ENCODE measurements around the gene BARX2. TPM values are rescaled to one million over a fixed set of nuclear protein-coding genes. Genes with fewer than 3 reads are reported as not detected.

Gene BARX2
- total and polyA plus RNA-seq, 7 donors: 1.8 to 6.0 TPM; not detected in 5

DNA sequence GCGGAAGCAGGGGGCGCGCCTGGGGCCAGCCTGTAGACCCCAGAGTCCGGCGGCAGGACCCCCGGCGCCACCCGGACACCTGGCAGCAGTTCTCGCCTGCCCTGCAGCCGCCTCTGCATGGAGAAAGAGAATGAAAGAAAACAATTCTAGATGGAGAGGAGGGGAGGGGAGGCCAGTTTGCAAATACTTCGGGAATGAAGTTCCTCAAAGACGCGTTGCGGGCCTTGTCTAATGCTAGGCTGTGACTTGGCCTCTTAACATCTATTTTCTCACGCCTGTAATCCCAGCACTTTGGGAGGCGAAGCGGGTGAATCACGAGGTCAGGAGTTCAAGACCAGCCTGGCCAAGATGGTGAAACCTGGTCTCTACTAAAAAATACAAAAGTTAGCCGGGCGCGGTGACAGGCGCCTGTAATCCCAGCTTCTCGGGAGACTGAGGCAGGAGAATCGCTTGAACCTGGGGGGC lies 2.1 kb upstream of the BARX2 start:
- Histone ChIP-seq H3K27me3 (ENCODE audit: insufficient read depth in 3 of 3, low read length in 2 of 3) (peaks cover 0 to 98% (median 27%) of the 10 kb centered on the region in 3 donors), H3K36me3 (ENCODE audit: insufficient read depth in 1 of 2, low read depth in 1 of 2) (no peaks in the 10 kb centered on the region), H3K27ac (no peak overlapping the region), H3K4me3 (peak overlapping the region; percentile 47), H3K4me1 (peaks cover 10% of the 10 kb centered on the region), H3K9me3 (no peaks in the 10 kb centered on the region)
- TF ChIP-seq, protein P1, sequence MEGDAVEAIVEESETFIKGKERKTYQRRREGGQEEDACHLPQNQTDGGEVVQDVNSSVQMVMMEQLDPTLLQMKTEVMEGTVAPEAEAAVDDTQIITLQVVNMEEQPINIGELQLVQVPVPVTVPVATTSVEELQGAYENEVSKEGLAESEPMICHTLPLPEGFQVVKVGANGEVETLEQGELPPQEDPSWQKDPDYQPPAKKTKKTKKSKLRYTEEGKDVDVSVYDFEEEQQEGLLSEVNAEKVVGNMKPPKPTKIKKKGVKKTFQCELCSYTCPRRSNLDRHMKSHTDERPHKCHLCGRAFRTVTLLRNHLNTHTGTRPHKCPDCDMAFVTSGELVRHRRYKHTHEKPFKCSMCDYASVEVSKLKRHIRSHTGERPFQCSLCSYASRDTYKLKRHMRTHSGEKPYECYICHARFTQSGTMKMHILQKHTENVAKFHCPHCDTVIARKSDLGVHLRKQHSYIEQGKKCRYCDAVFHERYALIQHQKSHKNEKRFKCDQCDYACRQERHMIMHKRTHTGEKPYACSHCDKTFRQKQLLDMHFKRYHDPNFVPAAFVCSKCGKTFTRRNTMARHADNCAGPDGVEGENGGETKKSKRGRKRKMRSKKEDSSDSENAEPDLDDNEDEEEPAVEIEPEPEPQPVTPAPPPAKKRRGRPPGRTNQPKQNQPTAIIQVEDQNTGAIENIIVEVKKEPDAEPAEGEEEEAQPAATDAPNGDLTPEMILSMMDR (IDR thresholded peaks at IDR 0.05): no peak
- WGBS, 3 donors: 4 to 8% (median 7%) methylated on average over 24 of the region's 24 CpGs
- intact Hi-C loops (cut with DNase I): no loop called here
- no peak for ATAC-seq
- DNase-seq: no peak

DNA sequence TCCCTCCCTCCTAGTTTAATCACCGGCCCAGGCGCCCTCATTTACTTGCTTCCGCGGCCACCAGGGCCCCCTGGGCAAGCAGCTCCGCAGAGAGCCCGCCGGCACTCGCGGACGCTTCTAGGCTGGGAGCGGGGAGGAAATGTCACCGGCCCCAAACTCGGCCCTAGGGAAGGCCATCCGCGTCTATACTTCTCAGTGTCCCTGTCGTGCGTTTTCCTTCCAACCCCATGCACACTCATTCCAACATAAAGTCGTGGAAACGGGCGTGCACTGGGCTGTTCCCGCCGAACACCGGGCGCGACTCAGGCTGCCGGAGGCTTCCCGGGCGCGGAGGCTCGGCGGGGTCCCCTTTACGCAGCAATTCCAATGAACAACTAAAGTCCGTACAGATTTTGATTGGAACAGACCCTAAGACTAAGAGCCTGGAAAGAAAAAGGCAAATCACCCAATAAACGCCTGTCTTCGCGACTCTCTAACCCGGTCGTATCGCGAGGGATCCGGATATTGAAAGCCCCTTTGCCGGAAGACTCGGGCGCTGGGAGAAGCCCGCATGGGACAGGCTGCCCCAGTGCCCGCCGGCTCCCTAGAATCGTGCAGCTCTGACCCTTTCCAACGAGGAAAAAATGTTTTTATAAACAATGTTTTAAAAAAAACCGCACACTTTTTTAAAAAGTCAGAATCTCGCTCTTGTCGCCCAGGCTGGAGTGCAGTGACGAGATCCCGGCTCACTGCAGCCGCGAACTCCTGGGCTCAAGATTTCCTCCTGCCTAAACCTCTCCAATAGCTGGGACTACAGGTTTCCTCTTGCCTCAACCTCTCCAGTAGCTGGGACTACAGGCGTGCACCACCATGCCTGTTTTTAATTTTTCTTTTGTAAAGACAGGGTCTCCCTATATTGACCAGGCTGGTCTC lies 1.3 kb upstream of the BARX2 start:
- intact Hi-C loops (cut with DNase I): no loop called here
- TF ChIP-seq, protein P1 (IDR thresholded peaks at IDR 0.05): no peak
- Histone ChIP-seq H3K4me3 (peak overlapping the region; percentile 47), H3K36me3 (ENCODE audit: insufficient read depth in 1 of 2, low read depth in 1 of 2) (no peaks in the 10 kb centered on the region), H3K9me3 (no peaks in the 10 kb centered on the region), H3K4me1 (peaks cover 10% of the 10 kb centered on the region), H3K27me3 (ENCODE audit: insufficient read depth in 3 of 3, low read length in 2 of 3) (peaks cover 0 to 98% (median 27%) of the 10 kb centered on the region in 3 donors), H3K27ac (no peak overlapping the region)
- ATAC-seq: no peak
- 11 to 16% (median 15%) methylated on average over 57 of the region's 57 CpGs for WGBS, 3 donors
- peak in 1 of 2 donors; percentile 17 for DNase-seq

DNA sequence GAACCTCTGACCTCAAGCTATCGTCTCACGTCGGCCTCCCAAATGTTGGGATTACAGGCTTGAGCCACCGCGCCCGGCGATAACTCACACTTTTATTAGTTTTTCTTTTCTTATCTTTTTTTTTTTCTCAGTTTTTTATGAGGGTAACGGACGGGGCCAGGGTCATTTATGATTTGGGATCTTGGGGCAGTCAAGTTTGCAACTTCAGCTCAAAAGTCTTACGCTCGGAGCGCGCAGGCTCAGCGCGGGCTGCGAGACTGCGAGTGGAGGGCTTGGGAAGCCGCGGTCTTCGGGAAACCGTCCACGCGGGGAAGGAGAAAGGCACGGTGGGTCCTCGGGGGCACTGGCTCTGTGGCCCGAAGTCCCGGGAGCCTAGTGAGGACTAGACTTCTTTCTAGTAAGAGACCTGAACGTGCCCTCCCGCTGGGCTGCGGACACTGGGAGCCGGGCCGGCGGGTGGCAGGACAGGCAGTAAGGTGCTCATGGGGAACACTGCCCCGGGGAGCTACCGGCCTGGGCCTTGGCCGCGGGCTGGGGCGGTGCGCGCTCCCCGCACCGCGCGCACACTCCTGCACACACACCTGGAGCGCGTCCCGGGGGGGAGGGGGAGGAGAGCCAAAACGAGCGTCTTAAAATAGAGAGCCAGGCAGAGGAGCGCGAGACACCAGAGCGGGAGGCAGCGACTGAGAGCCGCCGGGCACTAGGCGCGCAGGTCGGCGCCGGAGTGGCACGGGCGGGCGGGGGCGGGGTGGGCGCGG lies 476 bp upstream of the BARX2 start:
- Histone ChIP-seq H3K4me1 (peaks cover 10% of the 10 kb centered on the region), H3K27ac (no peak overlapping the region), H3K9me3 (no peaks in the 10 kb centered on the region), H3K4me3 (peak overlapping the region; percentile 51), H3K27me3 (ENCODE audit: insufficient read depth in 3 of 3, low read length in 2 of 3) (peaks cover 3 to 100% (median 31%) of the 10 kb centered on the region in 3 donors), H3K36me3 (ENCODE audit: insufficient read depth in 1 of 2, low read depth in 1 of 2) (no peaks in the 10 kb centered on the region)
- 3 to 5% (median 4%) methylated on average over 44 to 66 of the region's 66 CpGs for WGBS, 3 donors
- ATAC-seq: peak in 2 of 4 donors; percentile 36 to 67
- DNase-seq: peak in 1 of 2 donors; percentile 66
- intact Hi-C loops (cut with DNase I): no loop called here
- TF ChIP-seq, protein P1 (IDR thresholded peaks at IDR 0.05): no peak

DNA sequence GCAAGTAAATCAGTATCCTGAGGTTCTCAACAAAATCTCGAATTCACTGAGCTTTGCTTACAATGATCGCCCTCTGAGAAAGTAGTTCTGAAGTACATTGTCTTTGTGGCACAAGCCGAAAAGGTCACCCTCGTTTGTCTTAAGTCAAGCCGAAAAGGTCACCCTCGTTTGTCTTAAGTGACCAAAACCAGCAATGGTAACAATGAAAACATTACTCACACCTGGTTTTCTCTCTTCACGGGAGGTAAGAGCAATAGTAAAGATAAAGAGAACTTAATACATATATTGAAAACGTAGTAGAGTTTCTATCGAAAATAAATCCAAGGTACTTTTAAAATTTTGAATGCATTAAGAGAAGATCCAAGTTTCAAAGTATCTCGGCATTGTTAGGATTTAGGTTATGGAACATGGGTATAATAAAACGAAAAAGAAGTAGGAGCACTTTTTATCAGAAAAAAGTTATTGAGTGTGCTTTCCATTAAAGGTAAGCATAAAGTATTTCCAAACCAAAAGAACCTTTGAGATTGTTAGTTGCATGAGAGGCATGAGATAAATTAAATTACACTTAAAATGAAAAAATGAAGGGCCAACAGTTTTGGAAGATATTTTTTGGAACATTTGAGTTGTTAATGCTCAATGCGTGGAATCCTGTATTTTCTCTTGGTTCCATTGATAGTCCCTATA lies 1.2 kb downstream of the BARX2 start:
- Histone ChIP-seq H3K9me3 (no peaks in the 10 kb centered on the region), H3K27me3 (ENCODE audit: insufficient read depth in 3 of 3, low read length in 2 of 3) (peaks cover 4 to 96% (median 29%) of the 10 kb centered on the region in 3 donors), H3K36me3 (ENCODE audit: insufficient read depth in 1 of 2, low read depth in 1 of 2) (no peaks in the 10 kb centered on the region), H3K27ac (no peak overlapping the region), H3K4me1 (peaks cover 10% of the 10 kb centered on the region), H3K4me3 (no peak overlapping the region)
- 73 to 76% (median 76%) methylated on average over 12 of the region's 12 CpGs for WGBS, 3 donors
- intact Hi-C loops (cut with DNase I): no loop called here
- TF ChIP-seq, protein P1 (IDR thresholded peaks at IDR 0.05): no peak
- no peak for ATAC-seq
- DNase-seq: no peak

Data from psoas muscle (tissue), 8 donors.